Activated CD8-positive, alpha-beta T cell treated with anti-CD3 and anti-CD28 coated beads for 36 hours (primary cell): Measurements from ENCODE around the gene CCDC170. TPM values are rescaled to one million over a fixed set of nuclear protein-coding genes. Genes with fewer than 3 reads are reported as not detected.

Experiments used
- ATAC-seq: fragments of 200-7000 bp; cut with Tn5 transposase; one replicate; pipeline ENCODE4 v1.10.0; 2021; ENCODE audit warnings: mild to moderate bottlenecking, moderate library complexity
- CTCF ChIA-PET: fragments of 350-600 bp; sonication (Branson Sonifier 250); formaldehyde crosslinking; loops from one replicate; lab custom pipeline; 2021; ENCODE audit warnings: antibody characterized with exemption; lab: Charles Lee
- POLR2A ChIA-PET: fragments of 350-600 bp; sonication (Branson Sonifier 250); formaldehyde crosslinking; loops from one replicate; lab custom pipeline; 2021; ENCODE audit warnings: antibody characterized with exemption; lab: Charles Lee
- DNase-seq: peaks from one replicate; pipeline ENCODE4 v3.0.0-alpha.2; 2020
- H3K27ac Mint-ChIP-seq: one replicate; pipeline ENCODE4 v1.8.0; 2021; ENCODE audit warnings: mild to moderate bottlenecking, mixed read lengths
- H3K27me3 Mint-ChIP-seq: one replicate; pipeline ENCODE4 v1.8.0; 2021; ENCODE audit warnings: mixed read lengths
- H3K36me3 Mint-ChIP-seq: one replicate; pipeline ENCODE4 v1.8.0; 2021; ENCODE audit warnings: low read depth, mixed read lengths
- H3K4me1 Mint-ChIP-seq: one replicate; pipeline ENCODE4 v1.8.0; 2021; ENCODE audit warnings: low read depth, mixed read lengths
- H3K4me3 Mint-ChIP-seq: one replicate; pipeline ENCODE4 v1.8.0; 2021; ENCODE audit warnings: mild to moderate bottlenecking, moderate library complexity, mixed read lengths
- H3K9me3 Mint-ChIP-seq: one replicate; pipeline ENCODE4 v1.8.0; 2021; ENCODE audit warnings: mixed read lengths
- CTCF ChIP-seq: fragments of 200-600 bp; IDR thresholded peaks from one replicate; pipeline ENCODE4 v1.8.0; 2022; ENCODE audit warnings: antibody characterized with exemption, mild to moderate bottlenecking
- intact Hi-C: fragments of 100-400 bp; cut with micrococcal nuclease; formaldehyde crosslinking; loops from one replicate; pipeline ENCODE4 v1.10.0; 2022
- total RNA-seq, 2 experiments: library from RNA; stranded (reverse); gene quantifications; one replicate each; pipeline ENCODE4 v1.2.3, GENCODE V29; 2021

The CCDC170 gene
- total RNA-seq, 2 experiments from 2014 or later: not detected

- CTCF ChIA-PET: interaction anchor here (0.8 kb wide), 1 partner anchor 19 kb away, joined by 3 read pairs; no protein-coding TSS in a partner anchor
- H3K4me1 Mint-ChIP-seq: no peaks in the 10 kb centered on the region
- H3K4me3 Mint-ChIP-seq: no peak overlapping the region
- POLR2A ChIA-PET: no interaction called here
- no peak for TF ChIP-seq CTCF
- H3K36me3 Mint-ChIP-seq: no peaks in the 10 kb centered on the region
- ATAC-seq (no peak), DNase-seq (no peak)
- peaks cover 17% of the 10 kb centered on the region for H3K27me3 Mint-ChIP-seq
- no peak overlapping the region for H3K27ac Mint-ChIP-seq
- intact Hi-C loops: no loop called here
- H3K9me3 Mint-ChIP-seq: peaks cover 7% of the 10 kb centered on the region
Observed at GRCh38 chr6:151585741-151586140, 91.9 kb downstream of the CCDC170 start.

GRCh38 chr6:151589667-151590066 lies 95.8 kb downstream of the CCDC170 start:
- ChIA-PET POLR2A (no interaction called here), CTCF (no interaction called here)
- no peak for TF ChIP-seq CTCF
- no peak overlapping the region for H3K27ac Mint-ChIP-seq
- no peaks in the 10 kb centered on the region for H3K4me1 Mint-ChIP-seq
- DNase-seq (no peak), ATAC-seq (no peak)
- intact Hi-C loops: no loop called here
- no peak overlapping the region for H3K4me3 Mint-ChIP-seq
- H3K27me3 Mint-ChIP-seq: peaks cover 12% of the 10 kb centered on the region
- H3K36me3 Mint-ChIP-seq: no peaks in the 10 kb centered on the region
- H3K9me3 Mint-ChIP-seq: peaks cover 1% of the 10 kb centered on the region

- intact Hi-C loops: no loop called here
- ChIA-PET POLR2A (no interaction called here), CTCF (interaction anchor here (0.7 kb wide), 1 partner anchor 764 kb away, joined by 3 read pairs; no protein-coding TSS in a partner anchor)
- H3K9me3 Mint-ChIP-seq: peaks cover 1% of the 10 kb centered on the region
- DNase-seq (no peak), ATAC-seq (no peak)
- H3K4me3 Mint-ChIP-seq: no peak overlapping the region
- no peaks in the 10 kb centered on the region for H3K36me3 Mint-ChIP-seq
- H3K4me1 Mint-ChIP-seq: no peaks in the 10 kb centered on the region
- H3K27me3 Mint-ChIP-seq: peaks cover 12% of the 10 kb centered on the region
- H3K27ac Mint-ChIP-seq: no peak overlapping the region
- no peak for TF ChIP-seq CTCF
Observed at GRCh38 chr6:151590742-151591141, 96.9 kb downstream of the CCDC170 start.

GRCh38 chr6:151592449-151593159 lies 98.8 kb downstream of the CCDC170 start:
- no peak for ATAC-seq
- intact Hi-C loops: no loop called here
- Mint-ChIP-seq H3K4me3 (no peak overlapping the region), H3K27me3 (peaks cover 5% of the 10 kb centered on the region), H3K27ac (no peak overlapping the region), H3K36me3 (no peaks in the 10 kb centered on the region), H3K4me1 (no peaks in the 10 kb centered on the region), H3K9me3 (peaks cover 1% of the 10 kb centered on the region)
- no peak for DNase-seq
- TF ChIP-seq CTCF: no peak
- ChIA-PET CTCF (interaction anchor here (0.8 kb wide), 1 partner anchor 200 kb away, joined by 3 read pairs; no protein-coding TSS in a partner anchor), POLR2A (no interaction called here)

- H3K4me1 Mint-ChIP-seq: no peaks in the 10 kb centered on the region
- H3K27ac Mint-ChIP-seq: no peak overlapping the region
- H3K27me3 Mint-ChIP-seq: peaks cover 17% of the 10 kb centered on the region
- H3K4me3 Mint-ChIP-seq: no peak overlapping the region
- ChIA-PET CTCF (no interaction called here), POLR2A (no interaction called here)
- no peaks in the 10 kb centered on the region for H3K36me3 Mint-ChIP-seq
- ATAC-seq (no peak), DNase-seq (no peak)
- H3K9me3 Mint-ChIP-seq: no peaks in the 10 kb centered on the region
- no peak for TF ChIP-seq CTCF
- intact Hi-C loops: no loop called here
Observed at GRCh38 chr6:151609146-151609902, 115.5 kb downstream of the CCDC170 start.
